ENCODE results near the gene MYH9.

- TF ChIP-seq CTCF (tag by site-specific recombination; IDR thresholded peaks at IDR 0.05) (no peak), ZBTB20 (tag by site-specific recombination; IDR thresholded peaks at IDR 0.05) (no peak), KLF16 (tag by site-specific recombination; IDR thresholded peaks at IDR 0.05) (no peak), ZNF585B (tag by site-specific recombination; IDR thresholded peaks at IDR 0.05) (no peak), ZNF184 (tag by site-specific recombination; IDR thresholded peaks at IDR 0.05) (no peak), ZNF513 (tag by site-specific recombination; IDR thresholded peaks at IDR 0.05) (no peak), ZNF449 (tag by site-specific recombination; IDR thresholded peaks at IDR 0.05) (no peak), ZNF670 (tag by site-specific recombination; IDR thresholded peaks at IDR 0.05; ENCODE audit: low read depth) (no peak), REST (tag by site-specific recombination; IDR thresholded peaks at IDR 0.05) (no peak), INSM2 (tag by site-specific recombination; IDR thresholded peaks at IDR 0.05) (no peak), ZNF48 (tag by site-specific recombination; IDR thresholded peaks at IDR 0.05) (no peak)
These were observed 29.0 kb downstream of the MYH9 start for GRCh38 chr22:36358533-36359469.

All from HEK293 (cell line).